ENCODE data around the gene BGN. TPM values are rescaled to one million over a fixed set of nuclear protein-coding genes. Genes with fewer than 3 reads are reported as not detected.

Gene BGN
- total and polyA plus RNA-seq, 2 donors from 2014 or later: 164 to 288 TPM

DNA sequence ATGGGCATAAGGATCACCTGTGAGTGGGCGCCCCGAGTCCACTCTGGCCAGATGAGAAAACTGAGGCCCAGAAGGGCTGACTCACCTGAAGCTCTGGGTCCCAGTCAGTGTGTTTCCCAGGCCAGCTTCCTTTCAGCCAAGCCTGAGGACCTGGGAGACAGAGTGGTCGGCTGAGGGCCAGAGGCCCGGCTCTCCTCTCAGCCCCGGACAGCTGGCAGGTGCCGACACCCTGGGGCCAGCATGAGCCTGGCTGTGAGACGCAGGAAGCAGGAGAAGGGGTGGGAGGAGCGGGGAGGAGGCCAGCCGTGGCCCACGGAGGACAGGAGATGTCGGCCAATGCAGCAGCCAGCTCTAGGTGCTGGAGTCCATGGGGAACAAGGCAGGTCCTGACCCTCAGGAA, 51.6 kb downstream of the BGN start:
- DNase-seq: no peak
- Histone ChIP-seq H3K36me3 (ENCODE audit: control insufficient read depth in 2 of 3, insufficient read depth in 3 of 3, low read length in 3 of 3) (no peaks in the 10 kb centered on the region), H3K4me1 (ENCODE audit: control insufficient read depth in 2 of 3, insufficient read depth in 2 of 3, low read depth in 1 of 3, low read length in 3 of 3) (no peaks in the 10 kb centered on the region), H3K27me3 (ENCODE audit: control insufficient read depth, insufficient read depth, low read length) (no peaks in the 10 kb centered on the region), H3K4me3 (ENCODE audit: low read length in 3 of 3) (no peak overlapping the region), H3K9ac (ENCODE audit: low read length in 3 of 3) (no peak overlapping the region), H3K27ac (ENCODE audit: low read depth in 2 of 2, low read length in 2 of 2) (no peak overlapping the region), H3K9me3 (ENCODE audit: control insufficient read depth in 2 of 3, insufficient read depth in 1 of 3, low read length in 3 of 3) (no peaks in the 10 kb centered on the region)
- FAIRE-seq: no peak
- no peak for TF ChIP-seq CTCF (IDR thresholded peaks at IDR 0.05; ENCODE audit: borderline replicate concordance, extremely low read depth, insufficient read depth)
- intact Hi-C loops (cut with DNase I): no loop called here

- Histone ChIP-seq H3K4me1 (ENCODE audit: control insufficient read depth in 2 of 3, insufficient read depth in 2 of 3, low read depth in 1 of 3, low read length in 3 of 3) (no peaks in the 10 kb centered on the region), H3K9ac (ENCODE audit: low read length in 3 of 3) (no peak overlapping the region), H3K4me3 (ENCODE audit: low read length in 3 of 3) (no peak overlapping the region), H3K9me3 (ENCODE audit: control insufficient read depth in 2 of 3, insufficient read depth in 1 of 3, low read length in 3 of 3) (no peaks in the 10 kb centered on the region), H3K27me3 (ENCODE audit: control insufficient read depth, insufficient read depth, low read length) (no peaks in the 10 kb centered on the region), H3K27ac (ENCODE audit: low read depth in 2 of 2, low read length in 2 of 2) (no peak overlapping the region), H3K36me3 (ENCODE audit: control insufficient read depth in 2 of 3, insufficient read depth in 3 of 3, low read length in 3 of 3) (no peaks in the 10 kb centered on the region)
- no peak for DNase-seq
- no peak for TF ChIP-seq CTCF (IDR thresholded peaks at IDR 0.05; ENCODE audit: borderline replicate concordance, extremely low read depth, insufficient read depth)
- intact Hi-C loops (cut with DNase I): no loop called here
- no peak for FAIRE-seq
These were observed 52.4 kb downstream of the BGN start for GRCh38 chrX:153547195-153547594.

DNA sequence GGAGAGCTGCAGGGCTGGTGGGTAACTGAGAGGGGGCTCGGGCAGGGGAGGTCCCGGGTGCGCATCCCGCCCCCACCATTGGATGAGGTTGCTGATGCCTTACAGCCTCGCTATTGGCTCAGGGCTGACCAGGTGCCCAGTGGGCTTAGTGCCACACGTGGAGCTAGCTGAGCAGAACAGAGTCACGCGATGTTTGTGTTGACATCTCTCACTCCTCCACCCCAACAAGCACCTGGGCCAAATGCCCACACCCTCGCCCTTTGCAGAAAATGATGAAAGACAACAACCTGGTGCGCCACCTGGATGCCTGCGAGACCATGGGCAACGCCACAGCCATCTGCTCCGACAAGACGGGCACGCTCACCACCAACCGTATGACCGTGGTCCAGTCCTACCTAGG, 54.5 kb downstream of the BGN start:
- no peak for TF ChIP-seq CTCF (IDR thresholded peaks at IDR 0.05; ENCODE audit: borderline replicate concordance, extremely low read depth, insufficient read depth)
- no peak overlapping the region for H3K9ac ChIP-seq (ENCODE audit: low read length in 3 of 3)

DNA sequence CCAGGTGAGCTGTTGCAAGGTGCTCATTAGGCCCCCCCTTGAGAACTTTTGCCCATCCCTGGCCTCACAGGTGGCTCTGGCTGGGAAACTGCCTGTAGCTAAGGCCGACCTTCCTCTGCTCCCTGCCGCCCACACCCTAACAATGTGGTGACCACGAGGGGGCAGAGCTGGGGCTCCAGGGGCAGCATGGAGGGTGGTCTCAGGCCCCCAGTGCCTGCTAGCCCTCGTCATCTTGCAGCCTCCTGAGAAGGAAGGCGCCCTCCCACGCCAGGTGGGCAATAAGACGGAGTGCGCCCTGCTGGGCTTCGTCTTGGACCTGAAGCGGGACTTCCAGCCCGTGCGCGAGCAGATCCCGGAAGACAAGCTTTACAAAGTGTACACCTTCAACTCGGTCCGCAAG, 55.0 kb downstream of the BGN start:
- no peak overlapping the region for H3K27ac ChIP-seq (ENCODE audit: low read depth in 2 of 2, low read length in 2 of 2)
- no peaks in the 10 kb centered on the region for H3K9me3 ChIP-seq (ENCODE audit: control insufficient read depth in 2 of 3, insufficient read depth in 1 of 3, low read length in 3 of 3)
- no peak for TF ChIP-seq CTCF (IDR thresholded peaks at IDR 0.05; ENCODE audit: borderline replicate concordance, extremely low read depth, insufficient read depth)
- H3K9ac ChIP-seq (ENCODE audit: low read length in 3 of 3): no peak overlapping the region
- H3K36me3 ChIP-seq (ENCODE audit: control insufficient read depth in 2 of 3, insufficient read depth in 3 of 3, low read length in 3 of 3): no peaks in the 10 kb centered on the region
- no peaks in the 10 kb centered on the region for H3K4me1 ChIP-seq (ENCODE audit: control insufficient read depth in 2 of 3, insufficient read depth in 2 of 3, low read depth in 1 of 3, low read length in 3 of 3)
- H3K4me3 ChIP-seq (ENCODE audit: low read length in 3 of 3): no peak overlapping the region
- intact Hi-C loops (cut with DNase I): no loop called here
- H3K27me3 ChIP-seq (ENCODE audit: control insufficient read depth, insufficient read depth, low read length): no peaks in the 10 kb centered on the region
- FAIRE-seq (no peak), DNase-seq (no peak)

More for the DNA sequence above, 54.5 kb downstream of the BGN start:
- Histone ChIP-seq H3K9me3 (ENCODE audit: control insufficient read depth in 2 of 3, insufficient read depth in 1 of 3, low read length in 3 of 3) (no peaks in the 10 kb centered on the region), H3K27me3 (ENCODE audit: control insufficient read depth, insufficient read depth, low read length) (no peaks in the 10 kb centered on the region), H3K4me1 (ENCODE audit: control insufficient read depth in 2 of 3, insufficient read depth in 2 of 3, low read depth in 1 of 3, low read length in 3 of 3) (no peaks in the 10 kb centered on the region), H3K27ac (ENCODE audit: low read depth in 2 of 2, low read length in 2 of 2) (no peak overlapping the region), H3K36me3 (ENCODE audit: control insufficient read depth in 2 of 3, insufficient read depth in 3 of 3, low read length in 3 of 3) (no peaks in the 10 kb centered on the region), H3K4me3 (ENCODE audit: low read length in 3 of 3) (no peak overlapping the region)
- FAIRE-seq (no peak), DNase-seq (no peak)
- intact Hi-C loops (cut with DNase I): no loop called here

All from kidney (tissue), 14 donors.